Breast epithelium (tissue), 4 donors: Measurements from ENCODE around the gene NPHP4. TPM values are rescaled to one million over a fixed set of nuclear protein-coding genes. Genes with fewer than 3 reads are reported as not detected.

Source experiments
- DNase-seq, 2 donors: peaks; one replicate each; pipeline ENCODE4 v3.0.0-alpha.2; 2019; ENCODE audit warnings: low spot score in 2 of 2
- H3K27ac ChIP-seq, 2 donors: fragments of 200-600 bp; sonication (generic) in 1 of 2; one replicate each; pipeline ENCODE4 v1.5.1; 2016 to 2019; ENCODE audit warnings: mild to moderate bottlenecking in 1 of 2
- H3K27me3 ChIP-seq, 2 donors: fragments of 200-600 bp; sonication (generic) in 1 of 2; one replicate each; pipeline versions ENCODE4 v1.5.1 to v1.6.0; 2017 to 2019; ENCODE audit warnings: control low read depth in 1 of 2, mild to moderate bottlenecking in 1 of 2
- H3K36me3 ChIP-seq: fragments of 200-600 bp; one replicate; pipeline ENCODE4 v1.5.1; 2019
- H3K4me1 ChIP-seq, 2 donors: fragments of 200-600 bp; sonication (generic); one replicate each; pipeline ENCODE4 v1.5.1; 2016 to 2019; ENCODE audit warnings: control low read depth in 1 of 2
- H3K4me3 ChIP-seq, 3 donors: fragments of 200-600 bp; sonication (generic); 1 replicate in 2 of 3; 2 replicates in 1 of 3; pipeline ENCODE4 v1.5.1; 2016 to 2019; ENCODE audit warnings: mild to moderate bottlenecking in 3 of 3, moderate library complexity in 2 of 3
- H3K9me3 ChIP-seq, 2 donors: fragments of 200-600 bp; sonication (generic) in 1 of 2; one replicate each; pipeline ENCODE4 v1.5.1; 2016 to 2019; ENCODE audit warnings: control low read depth in 1 of 2
- POLR2A ChIP-seq: fragments of 450-650 bp; IDR thresholded peaks from one replicate; pipeline ENCODE4 v1.6.1; 2016; ENCODE audit warnings: antibody characterized with exemption, mild to moderate bottlenecking, moderate library complexity
- POLR2AphosphoS5 ChIP-seq, 3 donors: sonication (generic); formaldehyde crosslinking; IDR thresholded peaks; one replicate each; pipeline ENCODE4 v1.6.1; 2017; ENCODE audit warnings: antibody characterized with exemption in 3 of 3
- intact Hi-C: fragments of 100-400 bp; cut with DNase I; formaldehyde crosslinking; loops from one replicate; pipeline ENCODE4 v1.15.1; 2023; ENCODE audit warnings: low total_unique reads
- total RNA-seq, 3 donors: library from RNA; depleted of rRNA; stranded (reverse); fragments of >200 nt; gene quantifications; one replicate each; pipeline ENCODE4 v1.1.0, GENCODE V29; 2016
- TF ChIP-seq, protein P1 (sequence below), 3 donors: fragments of 450-650 bp; IDR thresholded peaks; one replicate each; pipeline ENCODE4 v1.5.1; 2016 to 2017; ENCODE audit warnings: antibody characterized with exemption in 3 of 3, mild to moderate bottlenecking in 3 of 3, moderate library complexity in 3 of 3

The NPHP4 gene
- total RNA-seq, 3 donors from 2014 or later, result 7.0 to 18.7 (median 18.1) TPM

DNA sequence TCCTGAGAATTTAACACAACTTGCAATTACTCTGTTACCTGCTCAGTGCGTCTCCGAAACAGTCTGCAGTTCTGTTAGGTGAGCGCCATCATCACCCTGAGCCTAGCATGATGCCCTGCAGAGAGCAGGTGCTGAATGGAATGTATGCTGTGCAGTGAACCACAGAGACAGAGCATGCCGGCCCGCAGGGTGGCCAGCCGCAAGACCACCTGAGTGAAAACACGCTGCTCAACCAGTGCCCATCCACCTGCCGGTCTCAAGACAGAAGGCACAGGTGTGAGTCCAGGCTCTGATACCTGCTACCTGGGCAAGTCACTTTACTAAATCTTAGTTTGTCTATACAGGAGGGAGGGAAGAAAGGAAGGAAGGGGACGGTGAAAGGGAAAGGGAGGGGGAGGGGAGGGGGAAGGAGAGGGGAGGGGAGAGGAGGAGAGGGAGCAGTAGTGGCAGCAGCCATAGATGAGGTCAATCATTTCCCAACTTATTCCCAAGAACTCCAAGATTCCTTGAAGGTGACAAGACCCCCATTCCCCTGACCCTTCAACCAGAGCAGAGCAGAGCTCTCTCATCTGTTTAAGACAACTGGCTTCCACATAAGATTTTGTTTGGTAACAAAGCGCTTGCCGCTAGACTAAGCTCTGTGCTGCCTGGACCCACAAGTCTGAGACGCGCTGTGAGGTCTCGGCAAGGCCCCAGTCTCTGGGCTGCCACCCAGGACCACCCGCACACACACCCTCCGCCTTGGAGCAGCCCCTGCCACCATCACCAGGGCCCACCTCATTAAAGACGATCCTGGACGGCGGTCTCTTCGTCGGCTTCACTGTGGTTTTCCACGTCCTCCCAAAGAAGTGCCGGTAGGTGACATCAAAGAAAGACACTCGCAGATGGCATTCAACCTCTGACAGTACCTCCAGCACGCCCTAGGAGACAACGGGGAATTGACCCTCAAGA is 14.5 kb downstream of the NPHP4 start:
- no peaks in the 10 kb centered on the region for H3K9me3 ChIP-seq
- H3K27ac ChIP-seq, result no peak overlapping the region
- no peaks in the 10 kb centered on the region for H3K27me3 ChIP-seq
- TF ChIP-seq, protein P1, sequence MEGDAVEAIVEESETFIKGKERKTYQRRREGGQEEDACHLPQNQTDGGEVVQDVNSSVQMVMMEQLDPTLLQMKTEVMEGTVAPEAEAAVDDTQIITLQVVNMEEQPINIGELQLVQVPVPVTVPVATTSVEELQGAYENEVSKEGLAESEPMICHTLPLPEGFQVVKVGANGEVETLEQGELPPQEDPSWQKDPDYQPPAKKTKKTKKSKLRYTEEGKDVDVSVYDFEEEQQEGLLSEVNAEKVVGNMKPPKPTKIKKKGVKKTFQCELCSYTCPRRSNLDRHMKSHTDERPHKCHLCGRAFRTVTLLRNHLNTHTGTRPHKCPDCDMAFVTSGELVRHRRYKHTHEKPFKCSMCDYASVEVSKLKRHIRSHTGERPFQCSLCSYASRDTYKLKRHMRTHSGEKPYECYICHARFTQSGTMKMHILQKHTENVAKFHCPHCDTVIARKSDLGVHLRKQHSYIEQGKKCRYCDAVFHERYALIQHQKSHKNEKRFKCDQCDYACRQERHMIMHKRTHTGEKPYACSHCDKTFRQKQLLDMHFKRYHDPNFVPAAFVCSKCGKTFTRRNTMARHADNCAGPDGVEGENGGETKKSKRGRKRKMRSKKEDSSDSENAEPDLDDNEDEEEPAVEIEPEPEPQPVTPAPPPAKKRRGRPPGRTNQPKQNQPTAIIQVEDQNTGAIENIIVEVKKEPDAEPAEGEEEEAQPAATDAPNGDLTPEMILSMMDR (IDR thresholded peaks at IDR 0.05), result no peak
- TF ChIP-seq POLR2AphosphoS5 (IDR thresholded peaks at IDR 0.05) (no peak), POLR2A (no peak)
- peak in 1 of 2 donors; percentile 40 for DNase-seq
- H3K4me1 ChIP-seq, result no peaks in the 10 kb centered on the region
- no peak overlapping the region for H3K4me3 ChIP-seq
- H3K36me3 ChIP-seq, result no peaks in the 10 kb centered on the region
- intact Hi-C loops, result loop anchor here (2.0 kb wide), 1 partner anchor 71 kb away; no protein-coding TSS in a partner anchor

DNA sequence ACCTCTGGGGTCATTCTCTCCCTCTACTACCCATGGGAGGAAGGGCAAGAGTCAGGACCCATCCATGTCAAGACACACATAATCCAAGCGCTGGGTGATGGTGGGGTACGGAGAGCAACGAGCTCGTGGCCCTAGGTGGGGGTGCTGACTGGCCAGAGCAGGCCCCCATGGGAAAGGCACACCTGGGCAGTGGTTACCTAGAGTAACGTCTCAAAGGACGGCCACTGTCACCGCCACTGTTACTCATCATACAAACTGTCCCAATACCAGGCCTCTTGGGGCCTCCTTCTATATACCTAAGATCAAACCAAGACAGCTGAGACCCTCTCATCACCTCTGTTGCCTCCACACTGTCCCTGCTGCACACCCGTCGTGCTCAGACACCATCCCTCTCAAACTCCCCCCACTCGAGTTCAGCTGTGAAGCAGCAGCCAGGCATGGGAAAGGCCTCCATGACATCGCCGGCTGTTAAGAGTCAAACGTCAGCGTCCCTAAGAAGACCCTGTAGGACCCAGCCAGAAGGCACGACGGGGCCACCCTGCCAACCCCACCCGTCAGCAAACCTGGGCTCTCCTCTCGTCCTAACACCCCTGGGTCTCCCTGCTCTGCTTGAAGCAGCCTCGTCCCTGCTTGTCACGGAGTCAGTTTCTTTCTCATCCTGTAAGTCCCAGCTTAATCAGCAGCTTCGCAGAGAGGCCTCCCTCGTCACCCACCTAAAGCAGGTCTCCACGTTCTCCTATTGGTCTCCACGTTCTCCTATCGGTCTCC is 15.3 kb downstream of the NPHP4 start:
- Histone ChIP-seq H3K4me1 (no peaks in the 10 kb centered on the region), H3K27me3 (no peaks in the 10 kb centered on the region), H3K9me3 (no peaks in the 10 kb centered on the region), H3K27ac (no peak overlapping the region), H3K36me3 (no peaks in the 10 kb centered on the region), H3K4me3 (no peak overlapping the region)
- TF ChIP-seq POLR2A (no peak), POLR2AphosphoS5 (IDR thresholded peaks at IDR 0.05) (no peak)
- TF ChIP-seq, protein P1 (IDR thresholded peaks at IDR 0.05), result no peak
- DNase-seq, result no peak
- intact Hi-C loops, result no loop called here

DNA sequence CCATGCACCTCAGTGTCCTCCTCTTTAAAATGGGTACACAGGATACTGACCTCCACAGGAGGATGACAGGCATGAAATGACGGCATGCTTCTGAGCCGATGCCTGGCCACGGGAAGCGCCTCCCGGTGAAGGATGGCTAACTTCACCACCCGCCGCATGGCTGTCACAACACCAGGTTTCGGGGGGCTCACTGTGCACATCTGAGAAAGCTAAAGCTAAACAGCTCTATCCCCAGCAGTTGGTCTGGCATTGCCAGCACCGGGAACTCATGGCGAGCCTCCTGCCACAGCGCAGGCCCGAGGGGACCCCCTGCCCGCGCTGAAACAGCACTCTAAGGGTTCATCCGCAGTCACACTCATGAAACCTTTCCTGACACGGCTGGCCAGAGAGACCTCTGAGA is 16.0 kb downstream of the NPHP4 start:
- Histone ChIP-seq H3K9me3 (no peaks in the 10 kb centered on the region), H3K4me1 (no peaks in the 10 kb centered on the region), H3K4me3 (no peak overlapping the region), H3K27ac (no peak overlapping the region), H3K27me3 (no peaks in the 10 kb centered on the region), H3K36me3 (no peaks in the 10 kb centered on the region)
- no peak for TF ChIP-seq POLR2AphosphoS5 (IDR thresholded peaks at IDR 0.05)
- intact Hi-C loops, result no loop called here
- DNase-seq, result no peak

DNA sequence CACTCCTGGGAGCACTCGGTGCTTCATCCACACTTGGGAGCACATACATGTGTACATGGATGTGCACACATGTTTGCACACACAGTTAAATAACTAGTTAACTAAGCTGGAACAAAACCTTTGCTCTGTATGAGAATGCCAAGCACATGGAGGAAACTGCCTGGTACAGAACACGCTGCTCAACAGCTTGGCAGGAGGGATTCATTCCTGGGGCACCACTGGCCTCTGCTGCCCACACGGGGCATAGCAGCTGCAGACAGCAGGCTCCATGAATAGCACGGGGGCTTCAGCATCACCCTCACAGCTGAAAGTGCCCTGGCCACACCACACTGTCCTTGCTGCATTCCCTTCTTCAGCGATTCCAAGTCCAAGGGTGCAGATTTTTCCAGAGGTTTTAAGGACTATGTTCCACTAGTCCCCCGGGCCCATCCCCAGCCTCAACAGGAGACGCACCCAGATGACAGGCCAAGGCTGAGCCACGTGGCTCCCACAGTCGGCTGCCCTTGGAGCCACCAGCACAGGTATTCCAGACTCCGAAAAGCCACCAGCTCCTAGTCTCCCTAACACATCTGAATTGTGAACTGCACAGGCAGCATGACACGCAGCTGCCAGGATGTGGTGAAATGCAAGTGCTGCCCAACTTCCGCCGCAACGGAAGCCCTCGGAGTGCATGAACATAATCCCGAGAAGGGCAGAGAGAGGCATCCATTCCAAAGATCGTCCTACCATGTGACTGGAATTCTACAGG is 16.9 kb downstream of the NPHP4 start:
- no peaks in the 10 kb centered on the region for H3K27me3 ChIP-seq
- no peak overlapping the region for H3K27ac ChIP-seq
- no peaks in the 10 kb centered on the region for H3K4me1 ChIP-seq
- TF ChIP-seq POLR2AphosphoS5 (IDR thresholded peaks at IDR 0.05), result no peak
- no peak for TF ChIP-seq POLR2A
- TF ChIP-seq, protein P1 (IDR thresholded peaks at IDR 0.05), result peak in 2 of 3 donors; percentile 26 to 45
- no peak overlapping the region for H3K4me3 ChIP-seq
- H3K9me3 ChIP-seq, result no peaks in the 10 kb centered on the region
- intact Hi-C loops, result no loop called here
- no peaks in the 10 kb centered on the region for H3K36me3 ChIP-seq
- no peak for DNase-seq

DNA sequence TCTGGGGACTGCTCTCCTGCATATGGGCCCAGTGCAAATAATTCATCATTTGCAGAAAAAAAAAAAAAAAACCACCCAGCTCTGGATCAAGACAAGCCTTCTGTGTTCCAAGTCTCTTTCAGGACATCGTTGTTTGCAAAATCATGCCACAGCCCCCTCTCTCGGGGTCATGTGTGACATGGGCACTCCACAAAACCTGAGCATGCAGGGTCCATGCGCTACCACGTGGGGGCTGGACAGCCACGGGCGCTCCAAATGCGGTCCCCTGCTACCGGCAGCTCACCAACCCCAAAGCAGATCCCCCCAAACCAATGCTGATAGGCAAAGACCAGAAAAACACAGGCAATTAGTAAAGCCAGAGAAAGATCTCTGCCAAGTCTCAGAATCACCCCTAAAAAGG is 17.6 kb downstream of the NPHP4 start:
- H3K9me3 ChIP-seq, result no peaks in the 10 kb centered on the region
- no peak overlapping the region for H3K27ac ChIP-seq
- no peak overlapping the region for H3K4me3 ChIP-seq
- TF ChIP-seq, protein P1 (IDR thresholded peaks at IDR 0.05), result no peak
- H3K4me1 ChIP-seq, result no peaks in the 10 kb centered on the region
- DNase-seq, result no peak
- intact Hi-C loops, result no loop called here
- H3K36me3 ChIP-seq, result no peaks in the 10 kb centered on the region
- H3K27me3 ChIP-seq, result no peaks in the 10 kb centered on the region
